Measurements from ENCODE around the gene LRRN2. TPM values are rescaled to one million over a fixed set of nuclear protein-coding genes. Genes with fewer than 3 reads are reported as not detected.

The LRRN2 gene
- total and polyA plus RNA-seq, 2 of the 8 experiments (the other 6 are each of a cell fraction or from before 2014, with no cell fraction given): 1.8 to 2.3 TPM

DNA sequence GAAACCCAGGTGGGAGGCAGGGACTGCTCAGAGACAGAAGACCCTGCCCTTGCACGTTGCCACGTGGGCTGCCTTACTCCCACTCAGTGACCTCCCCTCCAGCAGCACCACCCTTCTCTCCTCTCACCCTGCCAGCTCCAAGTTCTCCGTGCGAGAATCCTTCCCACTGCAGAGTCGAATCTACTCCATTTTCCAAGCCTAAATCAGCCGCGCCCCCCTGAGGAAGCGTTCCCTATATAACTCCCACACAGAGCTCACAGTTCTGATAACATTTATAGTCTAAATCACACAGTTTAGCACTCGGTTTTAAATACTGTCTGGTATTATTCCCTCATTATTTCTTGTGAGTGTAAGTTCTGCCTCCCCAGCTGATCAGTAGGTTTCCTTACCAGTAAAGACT, 7.7 kb downstream of the LRRN2 start:
- H3K23me2 ChIP-seq (ENCODE audit: low read depth, low read length): no peaks in the 10 kb centered on the region
- H2AK5ac ChIP-seq (ENCODE audit: low read depth, low read length): no peak overlapping the region
- DNase-seq (ENCODE audit: low read depth in 1 of 2, low spot score in 2 of 2): no peak
- H3K4me2 ChIP-seq (ENCODE audit: insufficient read depth in 1 of 2, low read depth in 2 of 2, low read length in 2 of 2): no peak overlapping the region
- ChIA-PET POLR2A (ENCODE audit: partially characterized antibody) (interaction anchor here (1.9 kb wide), 1 partner anchor 16 kb away, joined by 4 read pairs; no protein-coding TSS in a partner anchor), CTCF (ENCODE audit: partially characterized antibody) (interaction anchor here (0.6 to 3.3 kb wide), 10 partner anchors 9 to 985 kb away, joined by 3 to 19 read pairs (median 4); no protein-coding TSS in a partner anchor)
- peaks cover 0 to 2% of the 10 kb centered on the region in 2 experiments for H4K20me1 ChIP-seq (replicated peaks in 1 of 2; ENCODE audit: control insufficient read depth in 1 of 2, insufficient read depth in 2 of 2, low read length in 2 of 2)
- 85% methylated on average over 8 of the region's 9 CpGs; no CpG with 5 or more reads in 1 of the 2 experiments for WGBS, 2 experiments (ENCODE audit: extremely low coverage in 1 of 2, insufficient coverage in 1 of 2, insufficient read length in 1 of 2, insufficient replicate concordance in 2 of 2, low coverage in 1 of 2, low lambda C conversion rate in 2 of 2, missing lambda C conversion rate in 1 of 2)
- H4K5ac ChIP-seq (ENCODE audit: insufficient read length, low read depth, low read length): no peak overlapping the region
- no peak overlapping the region for H3K4ac ChIP-seq (replicated peaks; ENCODE audit: insufficient read length, low read depth, low read length)
- no peak overlapping the region for H2BK5ac ChIP-seq (ENCODE audit: low read depth, low read length)
- peaks cover 0 to 6% (median 3%) of the 10 kb centered on the region in 4 experiments; a peak in 3 of 7 replicates for H3K4me1 ChIP-seq (replicated peaks in 1 of 4; ENCODE audit: control insufficient read depth in 3 of 4, insufficient read depth in 4 of 4, low read length in 3 of 4)
- no peak overlapping the region for H2BK12ac ChIP-seq (ENCODE audit: low read depth, low read length)
- no peak overlapping the region for H2BK120ac ChIP-seq (replicated peaks; ENCODE audit: low read depth, low read length)
- no peak overlapping the region for H2AFZ ChIP-seq (ENCODE audit: low read length)
- FAIRE-seq: no peak
- no peak overlapping the region for H3K18ac ChIP-seq (ENCODE audit: extremely low read depth, low read length)
- H3K36me3 ChIP-seq (ENCODE audit: control insufficient read depth in 2 of 4, insufficient read depth in 4 of 4, low read length in 3 of 4): no peaks in the 10 kb centered on the region
- TF ChIP-seq EZH2 (IDR thresholded peaks at IDR 0.05; ENCODE audit: low read depth, low read length, severe bottlenecking): no peak
- TF ChIP-seq RNF2 (IDR thresholded peaks at IDR 0.05; ENCODE audit: borderline replicate concordance, low read depth, low read length, missing control alignments, poor library complexity, severe bottlenecking): no peak
- 0 out of 4 replicates have a peak, but pooled peaks of 1 of the 2 experiments have one; percentile 11 for TF ChIP-seq RAD21 (IDR thresholded peaks at IDR 0.05 in 1 of 2, conservative IDR thresholded peaks at IDR 0.05 in 1 of 2; ENCODE audit: low read depth in 2 of 2, low read length in 2 of 2)
- TF ChIP-seq RBBP5 (IDR thresholded peaks at IDR 0.05; ENCODE audit: borderline replicate concordance, low read depth, low read length): no peak
- no peak overlapping the region for H4K8ac ChIP-seq (ENCODE audit: extremely low read depth, insufficient read depth, low read length)
- no peak overlapping the region for H3K27ac ChIP-seq (ENCODE audit: low read depth, low read length)
- no peaks in the 10 kb centered on the region; a peak in 3 of 7 replicates for H3K27me3 ChIP-seq (replicated peaks in 1 of 4; ENCODE audit: control insufficient read depth in 3 of 4, extremely low read depth in 1 of 4, insufficient read depth in 3 of 4, low read length in 3 of 4)
- no peak overlapping the region for H3K9ac ChIP-seq (replicated peaks in 1 of 4; ENCODE audit: extremely low read depth in 1 of 4, low read depth in 3 of 4, low read length in 3 of 4)
- no peak overlapping the region for H2BK15ac ChIP-seq (ENCODE audit: low read length)
- H3K9me3 ChIP-seq (ENCODE audit: insufficient read depth in 2 of 2, low read depth in 1 of 2, low read length in 1 of 2): no peaks in the 10 kb centered on the region
- no peak overlapping the region for H3K23ac ChIP-seq (ENCODE audit: insufficient read length)
- H3K14ac ChIP-seq (ENCODE audit: insufficient read length): no peak overlapping the region
- H3K4me3 ChIP-seq (ENCODE audit: extremely low read depth in 1 of 4, insufficient read depth in 2 of 4, low read depth in 3 of 4, low read length in 4 of 4): no peak overlapping the region
- H3K79me2 ChIP-seq (ENCODE audit: control insufficient read depth in 1 of 2, insufficient read depth in 2 of 2, low read length in 2 of 2): no peaks in the 10 kb centered on the region
- H3K79me1 ChIP-seq (ENCODE audit: low read depth, low read length): no peaks in the 10 kb centered on the region
- H4K91ac ChIP-seq (replicated peaks; ENCODE audit: insufficient read length, low read length): no peak overlapping the region
- H2BK20ac ChIP-seq (ENCODE audit: low read length): no peak overlapping the region
- no peak overlapping the region for H3K56ac ChIP-seq (replicated peaks; ENCODE audit: insufficient read length, low read depth, low read length)
